HCT116 (cell line): Measurements from ENCODE around the gene ST6GALNAC5.

Experiments used
- POLR2A ChIP-seq: IDR thresholded peaks from 2 replicates; pipeline ENCODE4 v1.7.0; 2011; ENCODE audit warnings: borderline replicate concordance; ENCODE audit not compliant: insufficient read depth, insufficient read length; ENCODE audit errors: extremely low read depth
- POLR2AphosphoS5 ChIP-seq: IDR thresholded peaks from 2 replicates; pipeline ENCODE4 v1.6.1; 2011; ENCODE audit warnings: mild to moderate bottlenecking, low read depth, low read length, moderate library complexity
- SIN3A ChIP-seq: IDR thresholded peaks from 2 replicates; pipeline ENCODE4 v1.6.1; 2012; ENCODE audit warnings: low read depth
- TF ChIP-seq, protein P1 (sequence below), 3 experiments: fragments of 200-600 bp in 1 of 3; sonication (generic) in 1 of 3; IDR thresholded peaks in 2 of 3; conservative IDR thresholded peaks in 1 of 3; 2 replicates each; pipeline ENCODE4 v1.5.1; 2012 to 2017; ENCODE audit warnings: low read depth in 2 of 3, low read length in 2 of 3, antibody characterized with exemption in 1 of 3, borderline replicate concordance in 1 of 3, control low read depth in 1 of 3, mild to moderate bottlenecking in 1 of 3, mixed read lengths in 1 of 3, mixed run types in 1 of 3, moderate library complexity in 1 of 3; ENCODE audit not compliant: insufficient read depth in 1 of 3
- TF ChIP-seq, protein P2 (sequence below): IDR thresholded peaks from 2 replicates; pipeline ENCODE4 v1.6.1; 2011; ENCODE audit warnings: mild to moderate bottlenecking, low read length, moderate library complexity; ENCODE audit not compliant: insufficient replicate concordance; ENCODE audit errors: extremely low read depth

DNA sequence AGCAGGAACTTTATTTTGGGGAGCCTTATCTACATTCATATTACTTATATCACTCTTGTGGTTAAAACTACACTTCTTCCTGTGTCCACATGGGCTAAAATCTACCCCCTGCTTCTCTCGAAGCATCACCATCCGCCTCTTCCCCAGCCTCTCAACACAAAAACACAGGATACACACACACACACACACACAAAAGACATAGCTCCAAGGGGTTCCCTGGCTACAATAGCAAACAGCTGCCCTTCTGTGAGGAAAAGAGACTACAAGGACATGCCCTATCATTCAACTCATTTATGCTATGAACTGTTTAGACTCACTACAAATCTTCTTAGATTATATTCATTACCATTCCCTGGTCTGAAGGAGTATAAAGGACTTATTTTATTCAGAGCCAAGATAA is 197.0 kb downstream of the ST6GALNAC5 start:
- TF ChIP-seq, protein P1, sequence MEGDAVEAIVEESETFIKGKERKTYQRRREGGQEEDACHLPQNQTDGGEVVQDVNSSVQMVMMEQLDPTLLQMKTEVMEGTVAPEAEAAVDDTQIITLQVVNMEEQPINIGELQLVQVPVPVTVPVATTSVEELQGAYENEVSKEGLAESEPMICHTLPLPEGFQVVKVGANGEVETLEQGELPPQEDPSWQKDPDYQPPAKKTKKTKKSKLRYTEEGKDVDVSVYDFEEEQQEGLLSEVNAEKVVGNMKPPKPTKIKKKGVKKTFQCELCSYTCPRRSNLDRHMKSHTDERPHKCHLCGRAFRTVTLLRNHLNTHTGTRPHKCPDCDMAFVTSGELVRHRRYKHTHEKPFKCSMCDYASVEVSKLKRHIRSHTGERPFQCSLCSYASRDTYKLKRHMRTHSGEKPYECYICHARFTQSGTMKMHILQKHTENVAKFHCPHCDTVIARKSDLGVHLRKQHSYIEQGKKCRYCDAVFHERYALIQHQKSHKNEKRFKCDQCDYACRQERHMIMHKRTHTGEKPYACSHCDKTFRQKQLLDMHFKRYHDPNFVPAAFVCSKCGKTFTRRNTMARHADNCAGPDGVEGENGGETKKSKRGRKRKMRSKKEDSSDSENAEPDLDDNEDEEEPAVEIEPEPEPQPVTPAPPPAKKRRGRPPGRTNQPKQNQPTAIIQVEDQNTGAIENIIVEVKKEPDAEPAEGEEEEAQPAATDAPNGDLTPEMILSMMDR (IDR thresholded peaks at IDR 0.05 in 2 of 3, conservative IDR thresholded peaks at IDR 0.05 in 1 of 3; ENCODE audit: borderline replicate concordance in 1 of 3, insufficient read depth in 1 of 3, low read depth in 2 of 3, low read length in 2 of 3), result no peak
- no peak for TF ChIP-seq POLR2A
- no peak for TF ChIP-seq POLR2AphosphoS5
- TF ChIP-seq, protein P2, sequence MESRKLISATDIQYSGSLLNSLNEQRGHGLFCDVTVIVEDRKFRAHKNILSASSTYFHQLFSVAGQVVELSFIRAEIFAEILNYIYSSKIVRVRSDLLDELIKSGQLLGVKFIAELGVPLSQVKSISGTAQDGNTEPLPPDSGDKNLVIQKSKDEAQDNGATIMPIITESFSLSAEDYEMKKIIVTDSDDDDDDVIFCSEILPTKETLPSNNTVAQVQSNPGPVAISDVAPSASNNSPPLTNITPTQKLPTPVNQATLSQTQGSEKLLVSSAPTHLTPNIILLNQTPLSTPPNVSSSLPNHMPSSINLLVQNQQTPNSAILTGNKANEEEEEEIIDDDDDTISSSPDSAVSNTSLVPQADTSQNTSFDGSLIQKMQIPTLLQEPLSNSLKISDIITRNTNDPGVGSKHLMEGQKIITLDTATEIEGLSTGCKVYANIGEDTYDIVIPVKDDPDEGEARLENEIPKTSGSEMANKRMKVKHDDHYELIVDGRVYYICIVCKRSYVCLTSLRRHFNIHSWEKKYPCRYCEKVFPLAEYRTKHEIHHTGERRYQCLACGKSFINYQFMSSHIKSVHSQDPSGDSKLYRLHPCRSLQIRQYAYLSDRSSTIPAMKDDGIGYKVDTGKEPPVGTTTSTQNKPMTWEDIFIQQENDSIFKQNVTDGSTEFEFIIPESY, result no peak
- TF ChIP-seq SIN3A, result no peak
